ENCODE measurements around the gene EME2. TPM values are rescaled to one million over a fixed set of nuclear protein-coding genes. Genes with fewer than 3 reads are reported as not detected.

EME2 gene
- total RNA-seq, 2 experiments from 2014 or later = 28.6 to 30.8 TPM

- no peak overlapping the region for H3K4me3 Mint-ChIP-seq
Measured at GRCh38 chr16:1790611-1791255, 18.1 kb downstream of the EME2 start.

GRCh38 chr16:1791256-1791942 lies 18.8 kb downstream of the EME2 start:
- ATAC-seq (ENCODE audit: poor library complexity) (no peak), DNase-seq (peak in 1 of 14 experiments; percentile 23)
- POLR2A ChIA-PET = interaction anchor here (1.4 to 1.5 kb wide), 2 partner anchors 9 to 35 kb away, joined by 3 to 9 read pairs; partner anchors contain the start of genes HAGH, NUBP2 and SPSB3
- H3K9me3 Mint-ChIP-seq = no peaks in the 10 kb centered on the region
- H3K36me3 ChIP-seq (ENCODE audit: insufficient read depth, low read length) = peaks cover 31% of the 10 kb centered on the region
- peaks cover 7% of the 10 kb centered on the region for H3K36me3 Mint-ChIP-seq (ENCODE audit: low read depth)
- CTCF ChIA-PET = no interaction called here
- peaks cover 2% of the 10 kb centered on the region for H3K4me1 ChIP-seq (ENCODE audit: insufficient read depth, low read length)
- no peak overlapping the region for H3K4me3 ChIP-seq (ENCODE audit: low read length)
- H3K9me3 ChIP-seq (ENCODE audit: control insufficient read depth in 1 of 2, insufficient read depth in 1 of 2, low read length in 2 of 2) = peaks cover 0 to 4% of the 10 kb centered on the region in 2 experiments
- TF ChIP-seq CTCF (IDR thresholded peaks at IDR 0.05) = no peak
- H3K27me3 Mint-ChIP-seq = no peaks in the 10 kb centered on the region
- intact Hi-C loops (cut with DNase I, micrococcal nuclease) = no loop called here
- H3K4me3 Mint-ChIP-seq = no peak overlapping the region
- H3K27ac Mint-ChIP-seq = no peak overlapping the region
- no peaks in the 10 kb centered on the region for H3K27me3 ChIP-seq (ENCODE audit: control insufficient read depth in 1 of 2, insufficient read depth in 2 of 2, low read length in 2 of 2)
- H3K27ac ChIP-seq (ENCODE audit: low read depth in 1 of 2, low read length in 2 of 2) = no peak overlapping the region
- no peaks in the 10 kb centered on the region for H3K4me1 Mint-ChIP-seq (ENCODE audit: low read depth)

More at GRCh38 chr16:1790611-1791255, 18.1 kb downstream of the EME2 start:
- peaks cover 8% of the 10 kb centered on the region for H3K4me1 ChIP-seq (ENCODE audit: insufficient read depth, low read length)
- H3K27ac Mint-ChIP-seq = no peak overlapping the region
- H3K9me3 ChIP-seq (ENCODE audit: control insufficient read depth in 1 of 2, insufficient read depth in 1 of 2, low read length in 2 of 2) = peaks cover 0 to 6% of the 10 kb centered on the region in 2 experiments
- H3K9me3 Mint-ChIP-seq = no peaks in the 10 kb centered on the region
- H3K4me1 Mint-ChIP-seq (ENCODE audit: low read depth) = no peaks in the 10 kb centered on the region
- no peaks in the 10 kb centered on the region for H3K27me3 Mint-ChIP-seq
- ATAC-seq (ENCODE audit: poor library complexity) (no peak), DNase-seq (peak in 1 of 14 experiments; percentile 20)
- no peak overlapping the region for H3K27ac ChIP-seq (ENCODE audit: low read depth in 1 of 2, low read length in 2 of 2)
- intact Hi-C loops (cut with DNase I, micrococcal nuclease) = no loop called here
- H3K36me3 ChIP-seq (ENCODE audit: insufficient read depth, low read length) = peaks cover 37% of the 10 kb centered on the region
- no peak overlapping the region for H3K4me3 ChIP-seq (ENCODE audit: low read length)
- peaks cover 7% of the 10 kb centered on the region for H3K36me3 Mint-ChIP-seq (ENCODE audit: low read depth)
- CTCF ChIA-PET = no interaction called here
- POLR2A ChIA-PET = interaction anchor here (1.4 to 1.5 kb wide), 2 partner anchors 8 to 35 kb away, joined by 3 to 9 read pairs; partner anchors contain the start of genes HAGH, NUBP2 and SPSB3
- H3K27me3 ChIP-seq (ENCODE audit: control insufficient read depth in 1 of 2, insufficient read depth in 2 of 2, low read length in 2 of 2) = no peaks in the 10 kb centered on the region
- no peak for TF ChIP-seq CTCF (IDR thresholded peaks at IDR 0.05)

- ATAC-seq (ENCODE audit: poor library complexity) (no peak), DNase-seq (peak in 1 of 14 experiments; percentile 27)
- H3K36me3 Mint-ChIP-seq (ENCODE audit: low read depth) = peaks cover 8% of the 10 kb centered on the region
- no peaks in the 10 kb centered on the region for H3K4me1 Mint-ChIP-seq (ENCODE audit: low read depth)
- CTCF ChIA-PET = no interaction called here
- Histone ChIP-seq H3K27ac (ENCODE audit: low read depth in 1 of 2, low read length in 2 of 2) (no peak overlapping the region), H3K9me3 (ENCODE audit: control insufficient read depth in 1 of 2, insufficient read depth in 1 of 2, low read length in 2 of 2) (no peaks in the 10 kb centered on the region), H3K4me3 (ENCODE audit: low read length) (no peak overlapping the region), H3K27me3 (ENCODE audit: control insufficient read depth in 1 of 2, insufficient read depth in 2 of 2, low read length in 2 of 2) (no peaks in the 10 kb centered on the region), H3K4me1 (ENCODE audit: insufficient read depth, low read length) (no peaks in the 10 kb centered on the region), H3K36me3 (ENCODE audit: insufficient read depth, low read length) (peaks cover 23% of the 10 kb centered on the region)
- H3K4me3 Mint-ChIP-seq = no peak overlapping the region
- intact Hi-C loops (cut with DNase I, micrococcal nuclease) = no loop called here
- H3K27me3 Mint-ChIP-seq = no peaks in the 10 kb centered on the region
- no peak for TF ChIP-seq CTCF (IDR thresholded peaks at IDR 0.05)
- POLR2A ChIA-PET = interaction anchor here (1.4 to 2.2 kb wide), 3 partner anchors 10 to 34 kb away, joined by 3 to 9 read pairs (median 9); partner anchors contain the start of genes HAGH, NUBP2 and SPSB3
- H3K9me3 Mint-ChIP-seq = peaks cover 1% of the 10 kb centered on the region
- H3K27ac Mint-ChIP-seq = no peak overlapping the region
Measured at GRCh38 chr16:1791943-1792812, 19.6 kb downstream of the EME2 start.

Measured in CD4-positive, alpha-beta T cell (primary cell).